Neural progenitor cell (in vitro differentiated cells): ENCODE measurements around the gene HS3ST4.

Source experiments
- EZH2 ChIP-seq: fragments of 200-600 bp; sonication (generic); IDR thresholded peaks from 2 replicates; pipeline ENCODE4 v1.6.1; 2017; ENCODE audit warnings: antibody characterized with exemption, mild to moderate bottlenecking, moderate library complexity
- TF ChIP-seq, protein P1 (sequence below): fragments of 200-600 bp; sonication (generic); IDR thresholded peaks from 2 replicates; pipeline ENCODE4 v1.5.1; 2017; ENCODE audit warnings: antibody characterized with exemption, mild to moderate bottlenecking

DNA sequence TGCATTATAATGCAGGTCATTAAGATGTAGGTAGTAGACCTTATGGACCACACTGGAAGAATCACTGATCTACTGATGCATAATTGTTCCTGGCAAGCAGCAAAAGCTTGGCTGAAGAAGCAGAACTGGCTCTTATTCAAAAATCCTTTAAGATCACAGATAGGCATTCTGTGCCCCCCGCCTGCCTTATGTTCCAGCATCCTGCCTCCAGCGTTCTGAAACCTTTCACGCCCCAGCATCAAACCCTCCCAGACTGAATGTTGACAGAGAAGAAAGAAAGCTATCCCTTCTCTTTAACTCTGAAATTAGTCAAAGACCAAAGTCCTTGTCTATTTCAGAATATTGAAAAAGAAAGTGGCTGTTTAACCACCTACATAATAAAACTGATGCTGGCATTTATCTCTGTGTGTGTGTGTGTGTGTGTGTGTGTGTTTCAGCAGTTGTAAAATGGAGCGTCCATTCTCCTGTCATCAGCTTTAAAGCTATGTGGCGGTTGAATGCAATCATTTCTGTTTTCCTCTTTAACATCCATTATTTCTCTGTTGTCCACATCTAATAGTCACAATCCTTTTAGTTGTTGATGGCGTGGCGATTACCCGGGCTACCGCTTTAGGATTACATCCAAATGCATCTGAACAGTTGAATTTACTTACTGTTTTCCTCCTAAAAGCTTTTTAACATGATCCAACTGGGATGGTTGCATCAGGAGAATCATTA is 350.4 kb downstream of the HS3ST4 start:
- TF ChIP-seq, protein P1, sequence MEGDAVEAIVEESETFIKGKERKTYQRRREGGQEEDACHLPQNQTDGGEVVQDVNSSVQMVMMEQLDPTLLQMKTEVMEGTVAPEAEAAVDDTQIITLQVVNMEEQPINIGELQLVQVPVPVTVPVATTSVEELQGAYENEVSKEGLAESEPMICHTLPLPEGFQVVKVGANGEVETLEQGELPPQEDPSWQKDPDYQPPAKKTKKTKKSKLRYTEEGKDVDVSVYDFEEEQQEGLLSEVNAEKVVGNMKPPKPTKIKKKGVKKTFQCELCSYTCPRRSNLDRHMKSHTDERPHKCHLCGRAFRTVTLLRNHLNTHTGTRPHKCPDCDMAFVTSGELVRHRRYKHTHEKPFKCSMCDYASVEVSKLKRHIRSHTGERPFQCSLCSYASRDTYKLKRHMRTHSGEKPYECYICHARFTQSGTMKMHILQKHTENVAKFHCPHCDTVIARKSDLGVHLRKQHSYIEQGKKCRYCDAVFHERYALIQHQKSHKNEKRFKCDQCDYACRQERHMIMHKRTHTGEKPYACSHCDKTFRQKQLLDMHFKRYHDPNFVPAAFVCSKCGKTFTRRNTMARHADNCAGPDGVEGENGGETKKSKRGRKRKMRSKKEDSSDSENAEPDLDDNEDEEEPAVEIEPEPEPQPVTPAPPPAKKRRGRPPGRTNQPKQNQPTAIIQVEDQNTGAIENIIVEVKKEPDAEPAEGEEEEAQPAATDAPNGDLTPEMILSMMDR: no peak
- TF ChIP-seq EZH2: no peak
